Renal pelvis (tissue), 4 donors: ENCODE results near the gene KCNG4. TPM values are rescaled to one million over a fixed set of nuclear protein-coding genes. Genes with fewer than 3 reads are reported as not detected.
"Not testable (repeated sequence)": the region's sequence is repeated elsewhere in the genome, so short reads cannot be mapped to it uniquely, and the experiment has no call there.

Experiments
- DNase-seq: peaks from one replicate; pipeline ENCODE4 v3.0.0-alpha.2; 2013
- polyA plus RNA-seq, 3 donors: library from polyadenylated mRNA; unstranded; fragments of 120-200 nt; gene quantifications; one replicate each; pipeline ENCODE4 v1.2.1, GENCODE V29; 2013; ENCODE audit not compliant: insufficient read length in 3 of 3

Gene KCNG4
- polyA plus RNA-seq, 3 donors = 0.03 to 0.09 (median 0.03) TPM

DNA sequence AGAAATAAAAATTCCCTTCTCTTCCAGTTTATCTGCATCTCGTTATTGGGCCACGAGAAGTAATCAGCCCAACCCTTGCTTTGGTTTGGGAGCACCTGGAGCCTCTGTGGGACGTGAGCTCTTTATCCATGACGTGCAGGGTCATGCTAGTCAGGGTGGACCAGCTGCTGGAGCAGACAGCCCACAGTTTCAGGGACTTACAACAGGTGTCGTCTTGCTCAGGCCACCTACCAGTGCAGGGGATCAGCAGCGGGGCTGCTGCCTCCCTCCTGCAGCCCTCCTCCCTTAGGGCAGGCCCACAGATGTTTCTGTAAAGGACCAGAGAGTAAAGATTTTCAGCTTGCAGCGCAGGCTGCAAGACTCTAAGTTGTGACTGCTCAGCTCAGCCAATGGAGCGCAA, 31.9 kb downstream of the KCNG4 start:
- no peak for DNase-seq

DNA sequence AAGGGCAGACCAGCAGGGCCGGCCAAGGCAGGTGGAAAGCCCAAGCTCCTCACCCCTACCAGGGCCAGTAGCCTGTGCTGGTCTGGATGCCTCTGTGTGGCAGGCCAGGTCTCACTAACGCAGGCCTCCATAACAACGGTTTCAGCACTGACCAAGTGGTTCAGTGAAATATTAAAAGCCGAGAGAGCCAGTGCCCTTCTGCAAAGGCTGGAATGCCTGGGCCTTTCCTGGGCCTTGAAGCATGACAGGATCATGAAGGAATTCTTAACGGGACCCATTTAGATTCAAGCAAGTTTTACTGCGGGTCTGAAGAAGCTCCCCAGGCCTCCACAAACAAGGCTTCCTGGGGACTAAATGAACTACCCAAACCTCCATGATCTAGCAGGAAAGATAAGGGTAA, 32.6 kb downstream of the KCNG4 start:
- peak; percentile 47 for DNase-seq

DNA sequence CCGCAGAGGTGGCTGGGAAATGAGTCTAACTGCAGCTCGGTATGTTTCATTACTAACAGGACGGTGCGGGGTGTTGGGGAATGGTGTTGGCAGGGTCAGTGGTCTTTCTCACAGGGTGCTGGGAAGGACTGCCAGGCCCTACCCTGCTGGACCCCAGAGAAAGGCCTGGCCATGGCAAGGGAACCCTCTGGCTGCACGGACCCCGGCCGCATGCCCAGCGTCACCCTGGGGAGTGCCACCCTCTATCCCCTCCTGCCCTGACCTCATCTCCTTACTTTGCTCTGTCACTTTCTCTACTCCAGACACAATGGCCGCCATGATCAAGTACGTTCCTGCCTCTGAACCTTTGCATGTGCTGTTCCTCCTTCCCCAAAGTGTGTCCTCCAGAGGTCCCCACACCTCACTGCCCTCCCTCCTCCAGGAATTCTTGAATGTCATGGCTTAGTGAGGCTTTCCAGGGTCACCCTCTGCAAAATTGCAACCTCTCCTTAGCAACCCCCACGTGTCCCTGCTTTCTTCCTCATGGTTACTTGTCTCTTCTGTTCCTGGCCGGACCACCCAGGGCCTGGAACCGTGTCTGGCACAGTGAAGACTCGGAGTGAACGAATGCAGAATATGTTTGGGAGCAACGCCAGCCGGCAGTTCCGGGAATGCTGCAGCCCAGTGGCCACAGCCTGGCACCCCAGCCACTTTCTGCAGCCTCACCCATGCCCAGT, 33.7 kb downstream of the KCNG4 start:
- no peak for DNase-seq

DNA sequence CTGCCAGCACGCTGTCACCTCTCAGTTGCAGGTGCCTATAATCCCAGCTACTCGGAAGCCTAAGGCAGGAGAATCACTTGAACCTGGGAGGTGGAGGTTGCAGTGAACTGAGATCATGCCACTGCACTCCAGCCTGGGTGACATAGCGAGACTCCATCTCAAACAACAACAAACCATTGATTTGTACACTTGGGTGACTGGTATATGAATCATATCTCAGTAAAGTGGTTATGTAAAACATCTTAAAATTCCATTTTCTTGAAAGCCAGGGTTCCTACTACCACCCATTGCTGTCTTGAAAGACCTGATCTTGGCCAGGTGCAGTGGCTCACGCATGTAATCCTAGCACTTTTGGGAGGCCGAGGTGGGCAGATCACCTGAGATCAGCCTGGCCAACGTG, 34.7 kb downstream of the KCNG4 start:
- DNase-seq = not testable (repeated sequence)

DNA sequence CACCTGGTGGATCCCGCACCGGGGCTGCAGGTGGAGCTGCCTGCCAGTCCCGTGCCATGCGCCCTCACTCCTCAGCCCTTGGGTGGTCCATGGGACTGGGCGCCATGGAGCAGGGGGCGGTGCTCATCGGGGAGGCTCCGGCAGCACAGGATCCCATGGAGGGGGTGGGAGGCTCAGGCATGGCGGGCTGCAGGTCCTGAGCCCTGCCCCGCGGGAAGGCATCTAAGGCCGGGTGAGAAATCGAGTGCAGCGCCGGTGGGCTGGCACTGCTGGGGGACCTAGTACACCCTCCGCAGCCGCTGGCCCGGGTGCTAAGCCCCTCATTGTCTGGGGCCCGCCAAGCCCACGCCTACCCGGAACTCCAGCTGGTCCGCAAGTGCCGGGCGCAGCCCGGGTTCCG, 35.3 kb downstream of the KCNG4 start:
- DNase-seq = not testable (repeated sequence)

DNA sequence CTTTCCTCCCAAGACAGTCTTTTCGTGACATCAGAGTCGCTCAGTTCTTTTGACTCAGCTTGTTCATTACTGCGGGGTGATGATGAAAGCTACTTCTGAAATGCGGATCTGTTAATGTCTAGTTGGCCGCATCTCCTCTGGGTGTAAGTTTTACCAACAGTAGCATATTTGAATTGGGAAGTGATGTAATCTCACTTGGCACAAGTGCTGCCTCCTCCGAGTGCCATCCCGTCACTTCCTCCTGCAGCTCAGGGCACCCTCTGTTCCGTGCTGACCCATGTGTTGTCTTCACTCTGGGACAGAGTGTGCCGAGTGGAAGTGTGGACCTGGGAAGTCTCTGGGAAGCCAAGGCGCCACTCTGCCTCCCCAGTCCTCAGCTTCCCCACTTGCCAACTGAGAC, 40.0 kb downstream of the KCNG4 start:
- DNase-seq = no peak

DNA sequence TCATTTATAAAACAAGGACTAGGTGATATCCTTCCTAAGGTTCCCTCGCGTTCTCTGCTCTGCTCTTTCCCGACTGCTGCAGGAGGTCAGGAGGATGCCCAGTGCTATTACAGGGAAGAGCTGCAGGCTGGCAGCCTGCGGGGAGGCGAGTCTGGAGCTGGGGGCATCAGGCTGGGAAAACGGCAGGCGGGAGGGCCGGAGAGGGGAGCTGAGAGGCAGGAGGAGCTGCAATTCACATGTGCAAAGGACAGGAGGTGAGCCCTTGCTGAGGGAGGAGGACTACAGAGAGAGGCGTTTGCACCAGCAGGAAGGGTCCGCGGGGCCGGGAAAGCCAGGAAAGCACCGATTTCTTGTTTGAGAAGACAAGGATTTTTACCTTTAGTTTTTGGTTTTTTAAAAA, 40.7 kb downstream of the KCNG4 start:
- DNase-seq = no peak

DNA sequence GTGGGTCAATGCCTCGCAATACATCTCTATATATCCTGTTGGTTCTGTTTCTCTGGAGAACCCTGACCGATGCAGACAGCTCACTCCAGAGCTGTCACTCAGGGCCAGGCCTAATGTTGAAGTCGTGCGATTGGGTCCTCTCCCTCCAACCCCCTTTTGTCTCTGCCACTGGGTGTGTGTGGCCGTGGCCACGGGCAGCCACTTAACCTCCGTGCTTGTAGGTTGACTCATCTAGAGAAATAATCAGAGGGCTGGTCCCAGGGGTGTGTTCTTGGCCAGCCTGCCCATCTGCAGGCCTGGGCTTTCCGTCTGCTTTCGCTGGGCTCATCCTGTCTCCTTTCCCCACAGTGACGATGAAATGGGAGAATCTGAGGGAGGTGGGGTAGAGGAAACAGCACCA, 41.4 kb downstream of the KCNG4 start:
- no peak for DNase-seq

DNA sequence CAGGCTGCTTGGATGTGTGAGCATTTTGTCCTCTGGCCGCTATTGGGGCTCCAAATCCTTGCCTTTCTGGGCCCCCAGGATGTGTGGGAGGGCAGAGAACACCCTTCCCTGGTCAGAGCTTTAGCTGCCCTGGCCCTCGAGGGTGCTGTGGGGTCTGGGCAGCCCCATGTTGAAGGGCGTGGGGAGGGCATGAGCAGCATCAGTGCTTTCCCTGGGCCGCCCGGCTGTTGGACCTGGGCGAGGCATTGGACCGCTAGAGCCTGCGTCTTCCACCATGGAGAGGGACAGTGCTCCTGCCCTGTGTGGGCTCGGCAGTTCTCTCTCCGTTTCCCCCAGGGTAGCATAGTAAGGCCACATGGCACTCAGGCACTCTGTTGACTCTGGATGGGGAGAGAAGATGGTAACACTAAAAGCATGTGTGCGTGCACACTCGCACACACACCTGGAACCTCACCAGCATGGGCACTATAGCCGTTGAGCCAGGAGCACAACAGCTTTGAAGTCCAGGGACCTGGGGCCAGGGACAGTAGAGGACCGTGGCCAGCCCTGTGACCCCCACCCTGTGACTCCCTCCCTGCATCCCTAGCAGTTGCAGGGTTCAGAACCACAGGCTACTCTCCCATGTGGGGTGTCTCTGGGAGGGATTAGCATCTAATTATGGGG, 42.2 kb downstream of the KCNG4 start:
- no peak for DNase-seq

DNA sequence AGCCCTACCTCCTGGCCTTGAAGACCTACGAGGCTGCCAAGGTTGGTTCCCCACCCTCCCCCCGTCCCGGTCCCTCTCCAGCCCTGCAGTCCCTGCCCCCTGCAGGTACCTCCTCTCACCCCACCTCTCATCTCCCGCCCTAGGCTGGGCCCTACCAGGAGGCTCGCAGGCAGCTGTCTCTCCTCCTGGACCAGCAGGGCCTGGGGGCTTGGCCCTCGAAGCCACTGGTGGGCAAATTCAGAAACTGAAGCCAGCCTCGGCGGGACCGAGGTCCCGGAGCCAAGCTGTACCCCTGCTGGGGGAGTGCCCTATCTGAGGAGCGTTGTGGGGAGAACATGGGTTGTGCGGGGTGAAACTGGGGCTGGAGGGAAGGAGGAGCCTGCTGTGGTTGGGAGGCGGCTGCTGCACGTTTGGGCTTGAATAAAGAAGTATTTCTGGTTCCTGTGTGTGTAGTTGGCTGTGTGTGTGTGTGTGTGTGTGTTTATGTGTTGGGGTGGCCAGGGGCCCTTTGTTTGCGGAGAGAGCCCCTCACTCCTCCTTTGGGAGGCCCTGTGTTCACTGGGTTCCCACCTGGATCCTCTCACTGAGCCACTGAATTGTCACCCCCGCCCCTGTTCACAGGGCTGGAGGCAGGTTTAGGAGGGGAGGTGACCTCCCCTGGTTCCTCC, 43.0 kb downstream of the KCNG4 start:
- no peak for DNase-seq

DNA sequence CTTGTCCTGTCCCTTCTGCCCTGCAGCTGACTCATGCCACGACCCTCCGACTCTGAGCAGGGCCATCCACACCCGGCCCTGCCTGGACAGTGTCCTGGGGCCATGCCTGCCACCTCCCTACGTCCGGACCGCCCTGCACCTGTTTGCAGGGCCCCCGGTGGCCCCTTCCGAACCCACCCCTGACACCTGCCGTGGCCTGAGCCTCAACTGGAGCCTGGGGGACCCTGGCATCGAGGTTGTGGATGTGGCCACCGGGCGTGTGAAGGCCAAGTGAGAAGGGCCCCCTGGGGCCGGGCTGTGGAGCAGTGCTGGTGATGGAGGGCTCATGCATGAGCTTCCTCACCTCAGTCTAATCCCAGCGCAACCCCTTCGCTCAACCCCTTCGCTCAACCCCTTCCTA, 43.7 kb downstream of the KCNG4 start:
- no peak for DNase-seq

DNA sequence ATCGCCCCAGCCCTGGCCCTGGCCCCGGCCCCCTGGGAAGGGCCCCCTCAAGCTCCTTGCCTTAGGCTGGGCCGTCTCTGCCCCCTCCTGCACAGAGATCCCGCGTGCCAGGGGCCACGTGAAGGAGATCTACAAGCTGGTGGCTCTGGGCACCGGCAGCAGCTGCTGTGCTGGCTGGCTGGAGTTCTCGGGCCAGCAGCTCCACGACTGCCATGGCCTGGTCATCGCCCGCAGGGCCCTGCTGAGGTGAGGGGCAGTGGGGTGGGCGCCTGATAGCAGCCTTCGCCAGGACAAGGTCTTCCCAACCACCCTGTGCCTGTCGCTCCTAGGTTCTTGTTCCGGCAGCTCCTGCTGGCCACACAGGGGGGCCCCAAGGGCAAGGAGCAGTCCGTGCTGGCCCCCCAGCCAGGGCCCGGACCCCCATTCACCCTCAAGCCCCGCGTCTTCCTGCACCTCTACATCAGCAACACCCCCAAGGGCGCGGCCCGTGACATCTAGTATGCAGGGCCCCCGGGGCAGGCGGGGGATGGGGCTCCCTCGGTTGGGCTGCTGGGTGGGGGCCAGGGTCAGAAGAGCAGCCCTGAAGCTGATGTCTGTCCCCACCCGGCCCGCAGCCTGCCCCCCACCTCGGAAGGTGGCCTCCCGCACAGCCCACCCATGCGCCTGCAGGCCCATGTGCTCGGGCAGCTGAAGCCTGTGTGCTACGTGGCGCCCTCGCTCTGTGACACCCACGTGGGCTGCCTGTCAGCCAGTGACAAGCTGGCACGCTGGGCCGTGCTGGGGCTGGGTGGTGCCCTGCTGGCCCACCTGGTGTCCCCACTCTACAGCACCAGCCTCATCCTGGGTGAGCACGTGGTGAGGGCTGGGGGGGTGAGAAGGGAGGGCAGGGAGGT, 44.4 kb downstream of the KCNG4 start:
- no peak for DNase-seq

DNA sequence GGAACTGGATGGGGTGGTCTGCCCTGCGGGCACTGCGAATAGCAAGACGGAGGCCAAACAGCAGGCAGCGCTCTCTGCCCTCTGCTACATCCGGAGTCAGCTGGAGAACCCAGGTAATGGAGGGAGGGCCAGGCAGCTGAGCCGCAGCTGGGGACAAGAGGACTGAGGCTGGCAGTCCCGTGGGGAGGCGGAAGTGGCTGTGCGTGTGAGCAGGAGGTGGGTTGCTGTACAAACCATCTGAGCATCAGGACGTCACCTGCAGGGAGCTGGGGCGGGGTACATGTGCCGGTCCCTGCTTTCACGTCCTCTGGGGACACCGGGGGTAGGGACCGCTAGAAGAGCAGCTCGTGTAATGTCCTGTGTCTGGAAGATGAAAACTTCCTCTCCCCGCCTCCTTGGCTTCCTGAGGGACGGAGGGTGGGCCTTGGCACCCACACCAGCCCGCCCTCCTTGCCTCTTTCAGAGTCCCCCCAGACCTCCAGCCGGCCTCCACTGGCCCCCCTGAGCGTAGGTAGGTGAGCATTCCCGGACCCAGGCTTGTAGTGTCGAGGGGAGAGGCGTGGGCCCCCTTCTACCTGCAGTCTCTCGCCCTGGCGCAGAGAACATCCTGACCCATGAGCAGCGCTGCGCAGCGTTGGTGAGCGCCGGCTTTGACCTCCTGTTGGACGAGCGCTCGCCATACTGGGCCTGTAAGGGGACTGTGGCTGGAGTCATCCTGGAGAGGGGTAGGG, 45.2 kb downstream of the KCNG4 start:
- no peak for DNase-seq

DNA sequence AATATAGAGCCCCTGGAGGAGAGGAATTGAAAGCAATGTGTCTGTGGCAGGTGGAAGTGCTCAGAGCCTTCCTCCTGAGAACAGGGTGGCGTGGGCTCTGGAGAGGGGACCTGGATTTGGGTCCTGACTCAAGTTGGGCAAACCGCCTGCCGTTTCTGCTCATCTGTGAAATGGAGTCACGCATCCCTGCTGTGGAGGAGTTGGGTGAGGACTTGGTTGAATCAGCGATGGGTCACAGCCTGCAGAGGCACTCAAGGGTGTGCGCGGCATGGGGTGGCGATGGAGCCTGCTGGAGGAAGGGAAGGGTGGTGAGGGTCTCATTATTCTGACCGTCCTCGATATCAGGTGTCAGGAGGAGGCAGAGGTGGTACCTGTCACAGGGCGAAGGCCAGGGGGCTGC, 45.8 kb downstream of the KCNG4 start:
- DNase-seq = no peak

DNA sequence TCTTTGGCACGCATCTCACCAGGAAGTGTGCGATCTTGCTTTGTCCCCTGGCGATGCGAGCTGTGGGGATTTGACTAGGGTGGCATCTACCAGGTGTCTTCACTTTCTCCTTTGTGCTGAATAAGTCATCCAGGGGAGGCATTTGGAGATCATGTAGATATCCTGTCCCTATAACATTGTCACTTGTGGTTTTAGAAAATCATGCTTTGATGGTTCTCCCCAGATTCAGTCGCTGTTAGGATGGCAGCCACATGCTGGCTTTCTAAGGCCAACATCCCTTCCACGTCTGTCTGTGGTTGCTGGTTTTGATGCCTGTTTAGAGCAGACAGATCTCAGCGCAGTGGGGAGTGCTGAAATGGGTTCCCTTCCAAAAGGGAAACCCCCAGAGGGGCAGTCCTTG, 46.3 kb downstream of the KCNG4 start:
- no peak for DNase-seq

DNA sequence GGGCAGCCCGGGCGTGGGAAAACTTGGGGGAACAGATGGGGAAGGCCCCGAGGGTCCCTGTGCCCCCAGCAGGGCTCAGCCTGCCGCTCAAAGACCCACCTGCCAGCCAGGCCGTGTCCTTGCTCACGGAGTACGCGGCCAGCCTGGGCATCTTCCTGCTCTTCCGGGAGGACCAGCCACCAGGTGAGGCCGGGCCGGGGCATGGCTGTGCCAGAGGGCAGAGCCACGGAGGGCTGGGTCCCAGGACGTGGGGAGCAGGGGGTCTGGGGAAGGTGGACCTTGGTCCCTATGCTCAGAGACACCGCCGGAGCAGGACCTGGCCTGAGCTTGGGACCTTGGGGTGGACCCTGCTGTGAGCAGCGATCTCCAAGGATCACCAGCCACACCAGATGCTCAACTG, 48.3 kb downstream of the KCNG4 start:
- no peak for DNase-seq

DNA sequence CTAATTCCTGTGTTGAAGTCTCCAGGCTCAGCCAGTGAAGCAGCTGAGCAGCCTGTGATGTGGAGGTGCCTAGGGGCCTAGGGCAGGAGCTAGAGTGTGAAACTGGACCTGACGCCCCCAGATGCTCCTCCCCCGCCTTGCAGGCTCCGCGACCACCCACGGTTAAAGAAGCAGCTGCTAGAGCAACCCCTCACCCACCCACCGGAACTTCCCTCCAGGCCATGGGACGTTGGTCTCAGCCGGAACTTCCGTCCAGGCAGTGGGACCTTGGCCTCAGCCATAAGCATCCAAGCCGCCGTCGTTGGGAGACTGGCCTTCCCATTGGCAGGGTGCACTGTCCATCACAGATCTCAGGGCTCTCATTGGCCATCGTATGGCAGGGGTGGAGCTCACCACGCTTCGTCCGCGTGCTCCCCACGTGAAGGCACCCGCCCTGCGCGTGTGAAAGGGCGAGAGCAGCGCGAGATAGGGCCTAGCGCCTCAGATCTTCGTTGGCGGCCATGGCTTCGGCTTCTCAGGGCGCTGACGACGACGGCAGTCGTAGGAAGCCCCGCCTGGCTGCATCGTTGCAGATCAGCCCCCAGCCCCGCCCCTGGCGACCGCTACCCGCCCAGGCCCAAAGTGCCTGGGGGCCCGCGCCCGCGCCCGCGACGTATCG, 49.0 kb downstream of the KCNG4 start, which contains the start of gene ADAD2:
ADAD2 (plus strand) TSS at position 427 of the 658 bp plus-strand sequence; CDS start at position 501, 74 bp downstream.
- DNase-seq = no peak

DNA sequence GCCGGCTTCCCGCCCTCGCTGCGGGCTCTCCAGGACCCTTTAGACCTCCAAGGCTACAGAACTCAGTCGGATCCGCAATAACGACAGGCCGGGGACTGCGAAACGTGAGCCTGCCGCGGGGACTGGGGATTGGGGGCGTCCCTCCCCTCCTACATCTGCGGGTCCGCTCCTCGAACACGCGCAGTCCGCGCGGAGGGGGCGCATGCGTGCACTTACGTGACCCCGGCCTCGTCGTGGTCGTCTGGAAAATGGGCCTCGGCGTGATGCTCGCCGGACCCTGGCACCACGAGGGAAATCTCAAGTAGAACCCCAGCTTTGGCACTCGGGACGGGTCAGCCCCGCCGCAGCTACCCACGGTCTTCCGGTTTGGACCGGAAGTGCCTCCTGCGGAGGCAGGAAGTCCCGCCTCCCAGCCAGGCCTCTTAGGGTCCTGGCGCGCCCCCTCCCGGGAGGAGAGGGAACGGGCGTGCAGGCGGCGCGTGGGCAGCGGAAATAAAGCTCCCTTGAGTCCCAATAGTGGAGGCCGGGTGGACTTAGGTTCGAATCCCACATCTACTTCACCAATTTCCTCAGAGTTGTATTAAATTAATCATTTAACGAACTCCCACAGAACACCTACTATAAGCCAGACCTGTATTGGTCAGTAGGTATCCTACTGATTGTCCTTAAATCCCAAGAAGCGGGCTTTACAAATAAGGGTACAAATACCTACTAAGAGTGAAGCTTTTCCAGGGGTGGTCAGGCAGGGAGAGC, 53.0 kb downstream of the KCNG4 start, which contains the start of gene TAF1C:
TAF1C (minus strand) TSS at position 373 of the 753 bp plus-strand sequence. CDS start 2,069 bp downstream, outside the sequence.
- DNase-seq = peak; percentile 93

DNA sequence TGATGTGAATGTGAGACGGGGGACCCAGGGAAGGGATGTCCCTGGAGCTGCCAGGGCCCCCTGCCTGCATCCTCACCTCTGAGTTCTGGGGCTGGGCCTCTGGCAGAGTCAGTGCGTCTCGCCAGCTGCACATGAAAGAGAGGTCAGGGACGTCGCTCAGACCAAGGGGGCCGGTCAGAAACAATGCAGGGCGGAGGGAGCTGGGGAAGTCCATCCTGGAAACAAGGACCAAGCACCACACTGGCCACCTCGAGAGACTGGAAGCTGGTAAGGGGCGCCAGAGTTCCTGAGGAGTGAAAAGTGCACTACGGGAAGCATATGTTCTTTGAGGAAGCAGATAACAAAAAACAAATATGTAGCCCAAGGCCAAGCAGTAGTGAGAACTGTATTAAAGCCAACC, 55.0 kb downstream of the KCNG4 start:
- DNase-seq = no peak
